ENCODE data around the gene MACROD1.

MACROD1 gene

DNA sequence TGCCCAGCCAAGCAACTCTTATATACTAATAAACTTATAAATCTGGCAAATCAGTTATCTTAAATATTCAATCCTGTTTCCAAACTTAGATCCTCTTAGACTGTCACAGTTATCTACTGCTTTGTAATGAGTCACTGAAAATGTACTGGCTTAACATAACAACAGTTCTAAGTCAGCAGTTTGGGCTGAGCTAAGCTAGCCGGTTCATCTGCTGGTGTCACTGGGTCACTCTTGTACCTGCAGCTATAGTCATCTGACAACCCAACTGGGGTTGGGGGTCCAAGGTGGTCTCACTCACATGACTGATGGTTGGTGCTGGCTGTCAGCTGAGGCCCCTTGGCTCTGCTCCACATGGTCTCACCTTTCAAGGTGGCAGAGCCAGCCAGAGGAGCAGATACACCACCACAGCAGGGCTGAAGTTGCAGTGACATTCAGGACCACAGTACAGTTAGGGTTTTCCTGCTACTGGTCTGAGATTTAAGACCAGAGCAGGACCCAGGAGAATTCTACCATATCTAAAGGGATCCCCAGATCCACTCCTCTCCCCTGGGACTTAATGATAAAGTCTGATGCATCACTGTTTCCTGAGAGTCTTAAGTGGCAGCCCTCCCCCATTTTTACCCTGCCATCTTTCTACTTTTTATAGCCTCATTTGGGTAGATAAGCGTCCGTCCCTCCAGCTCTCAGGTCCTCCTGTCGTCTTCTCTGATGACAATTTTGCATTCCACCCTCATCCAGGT, 7.9 kb upstream of the MACROD1 start:
- no peak for TF ChIP-seq EGR1 (IDR thresholded peaks at IDR 0.05)
- TF ChIP-seq, protein P1, sequence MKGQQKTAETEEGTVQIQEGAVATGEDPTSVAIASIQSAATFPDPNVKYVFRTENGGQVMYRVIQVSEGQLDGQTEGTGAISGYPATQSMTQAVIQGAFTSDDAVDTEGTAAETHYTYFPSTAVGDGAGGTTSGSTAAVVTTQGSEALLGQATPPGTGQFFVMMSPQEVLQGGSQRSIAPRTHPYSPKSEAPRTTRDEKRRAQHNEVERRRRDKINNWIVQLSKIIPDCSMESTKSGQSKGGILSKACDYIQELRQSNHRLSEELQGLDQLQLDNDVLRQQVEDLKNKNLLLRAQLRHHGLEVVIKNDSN (IDR thresholded peaks at IDR 0.05): no peak
- no peak for TF ChIP-seq FOXM1 (IDR thresholded peaks at IDR 0.05; ENCODE audit: borderline replicate concordance, low read depth)
- no peak for TF ChIP-seq CREB1 (IDR thresholded peaks at IDR 0.05; ENCODE audit: low read depth)

DNA sequence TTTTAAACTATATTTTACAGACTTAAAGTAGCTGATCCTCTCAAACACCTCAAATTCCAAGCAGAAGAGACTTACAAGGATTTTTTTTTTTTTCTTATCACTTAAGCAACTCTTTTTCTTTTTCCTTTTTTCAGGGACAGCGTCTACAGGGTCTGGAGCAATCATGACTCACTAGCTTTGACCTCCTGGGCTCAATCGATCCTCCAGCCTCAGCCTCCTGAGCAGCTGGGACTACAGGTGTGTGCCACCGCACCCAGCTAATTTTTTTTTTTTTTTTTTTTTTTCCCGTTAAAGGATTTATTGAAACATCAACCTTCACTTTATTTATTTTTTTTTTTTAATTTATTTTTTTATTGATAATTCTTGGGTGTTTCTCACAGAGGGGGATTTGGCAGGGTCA, 4.5 kb upstream of the MACROD1 start:
- TF ChIP-seq CREB1 (IDR thresholded peaks at IDR 0.05; ENCODE audit: low read depth): no peak
- no peak for TF ChIP-seq FOXM1 (IDR thresholded peaks at IDR 0.05; ENCODE audit: borderline replicate concordance, low read depth)

DNA sequence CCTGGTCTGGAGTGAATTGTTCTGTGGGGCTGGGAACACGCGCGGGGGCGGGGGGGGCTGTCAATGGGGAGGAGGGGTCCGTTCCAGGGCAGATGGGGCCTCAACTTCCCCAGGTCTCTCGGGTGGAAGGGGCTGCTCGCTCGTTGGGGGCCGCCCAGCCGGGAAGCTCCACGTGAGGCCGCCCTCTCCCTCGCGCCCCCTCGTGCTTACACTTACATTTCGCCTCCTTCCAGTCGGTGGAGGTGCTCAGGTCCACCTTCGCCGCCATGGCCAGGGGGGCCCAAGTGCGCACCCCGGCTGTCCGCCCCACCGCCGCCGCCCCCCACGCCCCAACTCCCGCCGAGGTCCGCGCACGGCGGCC, 452 bp downstream of the MACROD1 start:
- TF ChIP-seq, protein P1 (IDR thresholded peaks at IDR 0.05): peak; percentile 15; the same call in 1 of the 2 replicates
- TF ChIP-seq TCF12 (IDR thresholded peaks at IDR 0.05; ENCODE audit: low read depth): no peak
- 0 out of 2 replicates have a peak, but pooled peaks have one; percentile 23 for TF ChIP-seq YY1 (IDR thresholded peaks at IDR 0.05; ENCODE audit: low read depth)

DNA sequence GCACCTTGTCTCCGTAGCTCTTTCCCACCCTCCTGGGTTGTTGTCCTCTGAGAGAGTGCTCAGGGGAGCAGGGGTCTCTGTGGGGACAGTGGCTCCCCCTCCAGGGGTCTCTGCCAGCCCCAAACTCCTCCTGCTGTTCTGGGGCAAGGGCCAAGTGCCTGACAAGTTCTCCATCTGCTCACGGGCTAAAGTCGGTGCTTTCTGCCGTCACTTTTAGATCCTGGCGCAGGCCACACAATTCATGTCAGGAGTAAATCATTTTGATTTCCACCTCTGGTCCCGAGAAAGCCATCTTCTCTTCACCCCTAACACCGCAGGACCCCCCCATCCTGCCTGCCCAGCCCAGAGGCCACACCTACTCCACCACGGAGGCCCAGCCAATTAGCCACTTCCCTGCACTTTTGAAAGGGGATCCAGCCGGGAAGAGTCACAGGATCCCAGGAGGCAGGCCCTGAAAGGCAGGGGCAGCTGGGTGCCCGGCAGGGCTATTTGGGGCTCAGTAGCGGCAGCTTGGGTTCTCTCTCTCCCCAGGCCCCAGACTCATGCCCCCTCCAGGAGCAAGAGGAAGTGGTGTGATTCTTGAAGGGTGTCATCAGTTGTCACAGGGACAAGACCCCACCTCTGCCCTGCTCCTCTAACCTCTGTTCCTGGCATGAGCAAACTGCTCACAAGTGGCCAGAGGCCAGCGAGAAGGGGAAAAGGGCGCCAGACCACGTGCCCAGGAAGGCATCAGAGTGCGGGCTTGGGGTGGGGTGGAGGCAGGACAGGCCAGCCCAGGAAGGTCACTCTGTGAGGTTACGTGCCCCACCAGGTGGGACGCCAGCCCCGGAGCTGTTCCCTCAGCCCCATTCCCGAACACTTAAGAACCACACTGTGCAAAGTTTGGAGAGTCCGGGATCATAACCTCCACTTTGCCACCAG, 1.3 kb downstream of the MACROD1 start:
- TF ChIP-seq, protein P2, sequence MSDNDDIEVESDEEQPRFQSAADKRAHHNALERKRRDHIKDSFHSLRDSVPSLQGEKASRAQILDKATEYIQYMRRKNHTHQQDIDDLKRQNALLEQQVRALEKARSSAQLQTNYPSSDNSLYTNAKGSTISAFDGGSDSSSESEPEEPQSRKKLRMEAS (IDR thresholded peaks at IDR 0.05): peak; percentile 83
- 0 out of 2 replicates have a peak, but pooled peaks have one; percentile 35 for TF ChIP-seq TAF1 (IDR thresholded peaks at IDR 0.05; ENCODE audit: low read depth)
- no peak for TF ChIP-seq FOXM1 (IDR thresholded peaks at IDR 0.05; ENCODE audit: borderline replicate concordance, low read depth)
- no peak; the same call in 1 of the 2 replicates for TF ChIP-seq ZBTB7A (IDR thresholded peaks at IDR 0.05; ENCODE audit: low read depth)
- TF ChIP-seq, protein P1 (IDR thresholded peaks at IDR 0.05): peak; percentile 80

DNA sequence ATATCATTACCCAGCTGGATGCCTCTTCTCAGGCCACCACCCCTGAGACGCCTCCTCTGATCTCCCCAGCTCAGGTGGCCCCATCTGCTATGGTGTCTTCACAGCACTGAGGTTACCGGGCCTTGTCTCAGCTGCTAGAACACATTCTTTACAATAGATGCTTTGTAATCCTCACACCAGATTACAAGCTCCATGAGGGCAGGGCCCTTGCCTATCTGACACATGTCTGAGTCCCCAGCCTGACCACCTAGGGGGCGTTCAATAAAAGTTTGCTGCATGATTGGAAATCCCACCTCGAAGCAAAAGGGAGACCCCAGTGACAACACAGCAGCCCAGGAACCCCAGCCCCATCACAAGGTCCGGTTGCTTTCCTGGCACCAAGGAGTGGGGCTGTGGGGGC, 2.0 kb downstream of the MACROD1 start:
- no peak for TF ChIP-seq ZBTB7A (IDR thresholded peaks at IDR 0.05; ENCODE audit: low read depth)
- no peak for TF ChIP-seq NFIC (IDR thresholded peaks at IDR 0.05)
- no peak for TF ChIP-seq TEAD4 (IDR thresholded peaks at IDR 0.05)
- TF ChIP-seq, protein P2 (IDR thresholded peaks at IDR 0.05): no peak
- no peak for TF ChIP-seq RAD21 (IDR thresholded peaks at IDR 0.05; ENCODE audit: low read depth)
- no peak for TF ChIP-seq EGR1 (IDR thresholded peaks at IDR 0.05)
- TF ChIP-seq TCF12 (IDR thresholded peaks at IDR 0.05; ENCODE audit: low read depth): no peak
- no peak for TF ChIP-seq FOXM1 (IDR thresholded peaks at IDR 0.05; ENCODE audit: borderline replicate concordance, low read depth)
- no peak for TF ChIP-seq EP300 (IDR thresholded peaks at IDR 0.05; ENCODE audit: borderline replicate concordance)
- TF ChIP-seq, protein P1 (IDR thresholded peaks at IDR 0.05): no peak
- TF ChIP-seq, protein P3, sequence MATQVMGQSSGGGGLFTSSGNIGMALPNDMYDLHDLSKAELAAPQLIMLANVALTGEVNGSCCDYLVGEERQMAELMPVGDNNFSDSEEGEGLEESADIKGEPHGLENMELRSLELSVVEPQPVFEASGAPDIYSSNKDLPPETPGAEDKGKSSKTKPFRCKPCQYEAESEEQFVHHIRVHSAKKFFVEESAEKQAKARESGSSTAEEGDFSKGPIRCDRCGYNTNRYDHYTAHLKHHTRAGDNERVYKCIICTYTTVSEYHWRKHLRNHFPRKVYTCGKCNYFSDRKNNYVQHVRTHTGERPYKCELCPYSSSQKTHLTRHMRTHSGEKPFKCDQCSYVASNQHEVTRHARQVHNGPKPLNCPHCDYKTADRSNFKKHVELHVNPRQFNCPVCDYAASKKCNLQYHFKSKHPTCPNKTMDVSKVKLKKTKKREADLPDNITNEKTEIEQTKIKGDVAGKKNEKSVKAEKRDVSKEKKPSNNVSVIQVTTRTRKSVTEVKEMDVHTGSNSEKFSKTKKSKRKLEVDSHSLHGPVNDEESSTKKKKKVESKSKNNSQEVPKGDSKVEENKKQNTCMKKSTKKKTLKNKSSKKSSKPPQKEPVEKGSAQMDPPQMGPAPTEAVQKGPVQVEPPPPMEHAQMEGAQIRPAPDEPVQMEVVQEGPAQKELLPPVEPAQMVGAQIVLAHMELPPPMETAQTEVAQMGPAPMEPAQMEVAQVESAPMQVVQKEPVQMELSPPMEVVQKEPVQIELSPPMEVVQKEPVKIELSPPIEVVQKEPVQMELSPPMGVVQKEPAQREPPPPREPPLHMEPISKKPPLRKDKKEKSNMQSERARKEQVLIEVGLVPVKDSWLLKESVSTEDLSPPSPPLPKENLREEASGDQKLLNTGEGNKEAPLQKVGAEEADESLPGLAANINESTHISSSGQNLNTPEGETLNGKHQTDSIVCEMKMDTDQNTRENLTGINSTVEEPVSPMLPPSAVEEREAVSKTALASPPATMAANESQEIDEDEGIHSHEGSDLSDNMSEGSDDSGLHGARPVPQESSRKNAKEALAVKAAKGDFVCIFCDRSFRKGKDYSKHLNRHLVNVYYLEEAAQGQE (IDR thresholded peaks at IDR 0.05; ENCODE audit: low read depth): no peak
- TF ChIP-seq CREB1 (IDR thresholded peaks at IDR 0.05; ENCODE audit: low read depth): no peak
- no peak for TF ChIP-seq CEBPB (IDR thresholded peaks at IDR 0.05)
- TF ChIP-seq TAF1 (IDR thresholded peaks at IDR 0.05; ENCODE audit: low read depth): no peak
- TF ChIP-seq YY1 (IDR thresholded peaks at IDR 0.05; ENCODE audit: low read depth): no peak

DNA sequence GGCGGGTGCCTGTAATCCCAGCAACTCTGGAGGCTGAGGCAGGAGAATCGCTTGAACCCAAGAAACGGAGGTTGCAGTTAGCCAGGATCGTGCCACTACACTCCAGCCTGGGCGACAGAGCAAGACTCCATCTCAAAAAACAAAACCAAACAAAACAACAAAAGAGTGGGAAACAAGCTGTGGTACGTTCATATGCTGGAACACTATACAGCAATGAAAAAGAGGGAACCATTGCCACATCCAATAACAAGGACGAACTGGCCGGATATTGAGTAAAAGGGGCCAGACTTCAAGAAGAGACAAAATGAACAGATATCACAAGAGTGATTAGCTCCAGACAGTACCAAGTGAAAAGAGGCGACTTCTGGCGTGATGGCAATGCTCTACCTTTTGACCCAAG, 4.9 kb downstream of the MACROD1 start:
- TF ChIP-seq CREB1 (IDR thresholded peaks at IDR 0.05; ENCODE audit: low read depth): no peak
- no peak for TF ChIP-seq TCF12 (IDR thresholded peaks at IDR 0.05; ENCODE audit: low read depth)
- no peak for TF ChIP-seq EGR1 (IDR thresholded peaks at IDR 0.05)
- TF ChIP-seq TEAD4 (IDR thresholded peaks at IDR 0.05): no peak
- TF ChIP-seq, protein P3 (IDR thresholded peaks at IDR 0.05; ENCODE audit: low read depth): no peak
- TF ChIP-seq CEBPB (IDR thresholded peaks at IDR 0.05): no peak
- TF ChIP-seq NFIC (IDR thresholded peaks at IDR 0.05): no peak

Measured in Ishikawa (cell line).